Measurements from ENCODE around the gene PDE8B.

GRCh38 chr5:77449277-77449676 is 238.8 kb downstream of the PDE8B start:
- TF ChIP-seq POLR2A (IDR thresholded peaks at IDR 0.05) (no peak), CTCF (IDR thresholded peaks at IDR 0.05) (no peak)

Measured in right lobe of liver (tissue), 4 donors.